H1 (cell line): ENCODE results near the gene FGGY. TPM values are rescaled to one million over a fixed set of nuclear protein-coding genes. Genes with fewer than 3 reads are reported as not detected.

Source experiments
- CTCF ChIA-PET: fragments of 300-600 bp; sonication (Branson Sonifier 250); formaldehyde crosslinking; loops from one replicate; lab custom pipeline; 2021; ENCODE audit not compliant: partially characterized antibody; lab: Charles Lee
- POLR2A ChIA-PET: fragments of 300-600 bp; sonication (Branson Sonifier 250); formaldehyde crosslinking; loops from one replicate; lab custom pipeline; 2021; ENCODE audit warnings: inconsistent platforms; ENCODE audit not compliant: partially characterized antibody; lab: Charles Lee
- DNase-seq, 2 experiments: peaks; one replicate each; pipeline versions ENCODE4 v3.0.0 to v3.0.0-alpha.2; 2010 to 2022; ENCODE audit warnings: low spot score in 2 of 2, low read depth in 1 of 2, mixed read lengths in 1 of 2
- FAIRE-seq: peaks from 2 replicates; lab custom pipeline; 2011; peaks lifted over from hg19 to GRCh38; lab: Jason Lieb, UNC
- H2AFZ ChIP-seq: 2 replicates; pipeline ENCODE4 v1.8.1; 2012; ENCODE audit warnings: low read length, inconsistent platforms
- H2AK5ac ChIP-seq: 2 replicates; pipeline ENCODE4 v1.6.1; 2013; ENCODE audit warnings: low read depth, low read length
- H2BK120ac ChIP-seq: replicated peaks from 2 replicates; pipeline ENCODE3; 2013; ENCODE audit warnings: low read depth, low read length, inconsistent platforms
- H2BK12ac ChIP-seq: 2 replicates; pipeline ENCODE4 v1.6.1; 2013; ENCODE audit warnings: low read depth, low read length
- H2BK15ac ChIP-seq: 2 replicates; pipeline ENCODE4 v1.6.1; 2013; ENCODE audit warnings: low read length
- H2BK20ac ChIP-seq: 2 replicates; pipeline ENCODE4 v1.6.1; 2013; ENCODE audit warnings: low read length
- H2BK5ac ChIP-seq: 2 replicates; pipeline ENCODE4 v1.6.1; 2013; ENCODE audit warnings: low read depth, low read length
- H3K14ac ChIP-seq: 2 replicates; pipeline ENCODE4 v1.6.1; 2013; ENCODE audit warnings: inconsistent platforms; ENCODE audit not compliant: insufficient read length
- H3K18ac ChIP-seq: 2 replicates; pipeline ENCODE4 v1.6.1; 2013; ENCODE audit warnings: low read length; ENCODE audit errors: extremely low read depth
- H3K23ac ChIP-seq: 2 replicates; pipeline ENCODE4 v1.6.1; 2013; ENCODE audit warnings: inconsistent platforms; ENCODE audit not compliant: insufficient read length
- H3K23me2 ChIP-seq: 2 replicates; pipeline ENCODE4 v1.6.1; 2013; ENCODE audit warnings: low read depth, low read length
- H3K27ac ChIP-seq: 2 replicates; pipeline ENCODE4 v1.6.1; 2011; ENCODE audit warnings: low read depth, low read length, inconsistent platforms
- H3K27me3 ChIP-seq, 4 experiments: replicated peaks in 1 of 4; 1 replicate in 1 of 4; 2 replicates in 3 of 4; pipeline versions ENCODE4 v1.6.1 to v1.8.1; 2011 to 2013; ENCODE audit warnings: low read length in 3 of 4, mild to moderate bottlenecking in 3 of 4, inconsistent platforms in 2 of 4, mixed read lengths in 2 of 4, moderate library complexity in 1 of 4; ENCODE audit not compliant: control insufficient read depth in 3 of 4, insufficient read depth in 3 of 4; ENCODE audit errors: extremely low read depth in 1 of 4
- H3K36me3 ChIP-seq, 4 experiments: 2 replicates each; pipeline versions ENCODE4 v1.6.1 to v1.8.1; 2011 to 2013; ENCODE audit warnings: mild to moderate bottlenecking in 4 of 4, low read length in 3 of 4, moderate library complexity in 2 of 4, control low read depth in 1 of 4, inconsistent platforms in 1 of 4; ENCODE audit not compliant: insufficient read depth in 4 of 4, control insufficient read depth in 2 of 4
- H3K4ac ChIP-seq: replicated peaks from 2 replicates; pipeline ENCODE3; 2013; ENCODE audit warnings: low read length, low read depth, mixed read lengths, inconsistent platforms; ENCODE audit not compliant: insufficient read length
- H3K4me1 ChIP-seq, 4 experiments: replicated peaks in 1 of 4; 1 replicate in 1 of 4; 2 replicates in 3 of 4; pipeline versions ENCODE4 v1.6.1 to v1.8.1; 2011 to 2013; ENCODE audit warnings: low read length in 3 of 4, inconsistent platforms in 2 of 4, mixed read lengths in 1 of 4; ENCODE audit not compliant: insufficient read depth in 4 of 4, control insufficient read depth in 3 of 4
- H3K4me2 ChIP-seq, 2 experiments: 2 replicates each; pipeline versions ENCODE4 v1.6.1 to v1.8.1; 2011 to 2013; ENCODE audit warnings: low read depth in 2 of 2, low read length in 2 of 2, control low read depth in 1 of 2, inconsistent platforms in 1 of 2, mild to moderate bottlenecking in 1 of 2; ENCODE audit not compliant: insufficient read depth in 1 of 2
- H3K4me3 ChIP-seq, 4 experiments: fragments of 200-600, 300-600 bp in 1 of 4; sonication (generic), shearing (Covaris generic), sonication (Bioruptor Twin) in 1 of 4; 2 replicates each; pipeline versions ENCODE4 v1.5.1 to v1.8.1; 2011 to 2016; ENCODE audit warnings: low read length in 4 of 4, low read depth in 3 of 4, control low read depth in 2 of 4, inconsistent platforms in 2 of 4, mild to moderate bottlenecking in 2 of 4, mixed read lengths in 1 of 4, moderate library complexity in 1 of 4; ENCODE audit not compliant: insufficient read depth in 2 of 4; ENCODE audit errors: extremely low read depth in 1 of 4
- H3K56ac ChIP-seq: replicated peaks from 2 replicates; pipeline ENCODE3; 2013; ENCODE audit warnings: low read depth, mild to moderate bottlenecking, mixed read lengths, low read length, inconsistent platforms; ENCODE audit not compliant: insufficient read length
- H3K79me1 ChIP-seq: 2 replicates; pipeline ENCODE4 v1.6.1; 2013; ENCODE audit warnings: low read depth, low read length, control low read depth
- H3K79me2 ChIP-seq, 2 experiments: 2 replicates each; pipeline versions ENCODE4 v1.6.1 to v1.8.1; 2012 to 2013; ENCODE audit warnings: low read length in 2 of 2, mild to moderate bottlenecking in 2 of 2, inconsistent platforms in 1 of 2; ENCODE audit not compliant: insufficient read depth in 2 of 2, control insufficient read depth in 1 of 2
- H3K9ac ChIP-seq, 4 experiments: replicated peaks in 1 of 4; 1 replicate in 1 of 4; 2 replicates in 3 of 4; pipeline versions ENCODE4 v1.6.1 to v1.8.1; 2011 to 2013; ENCODE audit warnings: low read depth in 3 of 4, low read length in 3 of 4, control low read depth in 2 of 4, mild to moderate bottlenecking in 2 of 4, moderate library complexity in 2 of 4, inconsistent platforms in 1 of 4; ENCODE audit errors: extremely low read depth in 1 of 4
- H3K9me3 ChIP-seq, 2 experiments: 2 replicates each; pipeline versions ENCODE4 v1.6.1 to v1.8.1; 2012 to 2013; ENCODE audit warnings: mild to moderate bottlenecking in 2 of 2, moderate library complexity in 2 of 2, control low read depth in 1 of 2, inconsistent platforms in 1 of 2, low read depth in 1 of 2, low read length in 1 of 2, mixed read lengths in 1 of 2; ENCODE audit not compliant: insufficient read depth in 2 of 2
- H4K20me1 ChIP-seq, 2 experiments: replicated peaks in 1 of 2; 2 replicates each; pipeline versions ENCODE3 to v1.8.1; 2011 to 2013; ENCODE audit warnings: inconsistent platforms in 2 of 2, low read length in 2 of 2, mild to moderate bottlenecking in 1 of 2; ENCODE audit not compliant: insufficient read depth in 2 of 2, control insufficient read depth in 1 of 2
- H4K5ac ChIP-seq: 2 replicates; pipeline ENCODE4 v1.6.1; 2013; ENCODE audit warnings: low read length, low read depth, mixed read lengths, inconsistent platforms; ENCODE audit not compliant: insufficient read length
- H4K8ac ChIP-seq: 2 replicates; pipeline ENCODE4 v1.8.0; 2013; ENCODE audit warnings: mild to moderate bottlenecking, moderate library complexity, low read length, inconsistent platforms; ENCODE audit not compliant: insufficient read depth; ENCODE audit errors: extremely low read depth
- H4K91ac ChIP-seq: replicated peaks from 2 replicates; pipeline ENCODE3; 2013; ENCODE audit warnings: low read length, mixed read lengths, inconsistent platforms; ENCODE audit not compliant: insufficient read length
- ATF3 ChIP-seq: IDR thresholded peaks from 2 replicates; pipeline ENCODE4 v1.6.1; 2011; ENCODE audit warnings: low read depth, mild to moderate bottlenecking, low read length; ENCODE audit not compliant: insufficient read depth
- E2F6 ChIP-seq: IDR thresholded peaks from 2 replicates; pipeline ENCODE4 v1.6.1; 2012; ENCODE audit warnings: inconsistent platforms
- EZH2 ChIP-seq: fragments of 200-600 bp; sonication (generic); IDR thresholded peaks from 2 replicates; pipeline ENCODE4 v1.7.1; 2012; ENCODE audit warnings: low read depth, mild to moderate bottlenecking, moderate library complexity, low read length, inconsistent platforms; ENCODE audit not compliant: severe bottlenecking
- JUN ChIP-seq: IDR thresholded peaks from 2 replicates; pipeline ENCODE4 v1.6.1; 2011; ENCODE audit warnings: low read depth, mild to moderate bottlenecking, improper control_type of control experiment, low read length
- SUZ12 ChIP-seq: fragments of 200-600 bp; sonication (generic); IDR thresholded peaks from 2 replicates; pipeline ENCODE4 v1.6.1; 2012; ENCODE audit warnings: mild to moderate bottlenecking, inconsistent platforms, low read length, moderate library complexity, mixed read lengths
- YY1 ChIP-seq: IDR thresholded peaks from 2 replicates; pipeline ENCODE4 v1.6.1; 2011; ENCODE audit warnings: low read depth, mild to moderate bottlenecking, low read length
- WGBS, 2 experiments: shearing (Covaris generic) in 1 of 2; methylation state at CpG; one replicate each; pipeline versions ENCODE4 v1.1.6 to v1.1.7; 2013 to 2015; ENCODE audit warnings: low lambda C conversion rate in 2 of 2, mixed read lengths in 2 of 2, inconsistent platforms in 1 of 2, low coverage in 1 of 2, missing lambda C conversion rate in 1 of 2; ENCODE audit not compliant: insufficient replicate concordance in 2 of 2, insufficient coverage in 1 of 2, insufficient read length in 1 of 2; ENCODE audit errors: extremely low coverage in 1 of 2, missing lambda C conversion rate in 1 of 2; 5-methylcytosine and 5-hydroxymethylcytosine counted together
- polyA plus RNA-seq, 7 experiments: library from polyadenylated mRNA; depleted of rRNA in 3 of 7; stranded (reverse) in 5 of 7; unstranded in 2 of 7; fragments of >200 nt in 5 of 7; fragments of 200-250 nt in 2 of 7; gene quantifications; 1 replicate in 5 of 7; 2 replicates in 1 of 7; 4 replicates in 1 of 7; pipeline versions ENCODE4 v1.2.1 to v1.2.3, GENCODE V29; 2011 to 2013; ENCODE audit warnings: missing spikeins in 2 of 7, mixed read lengths in 2 of 7
- total RNA-seq: library from RNA; stranded (reverse); fragmentation: NEBNext Ultra II Directional; extraction: Animal tissue kit (Norgen Biotek cat#: 25700); gene quantifications from 2 replicates; pipeline ENCODE4 v1.2.1, GENCODE V29; 2021

The FGGY gene
- total and polyA plus RNA-seq, 2 of the 8 experiments (the other 6 are each of a cell fraction or from before 2014, with no cell fraction given), result 10.3 to 12.5 TPM

GRCh38 chr1:59695252-59695651 lies 398.4 kb downstream of the FGGY start:
- Histone ChIP-seq H2BK15ac (no peak overlapping the region), H4K91ac (no peak overlapping the region), H3K14ac (no peak overlapping the region), H4K5ac (no peak overlapping the region), H3K23ac (no peak overlapping the region), H2AFZ (no peak overlapping the region), H3K79me2 (no peaks in the 10 kb centered on the region), H3K4me3 (no peak overlapping the region), H4K8ac (no peak overlapping the region), H3K9me3 (no peaks in the 10 kb centered on the region), H3K23me2 (no peaks in the 10 kb centered on the region; the same call in 1 of the 2 replicates), H3K36me3 (no peaks in the 10 kb centered on the region), H3K27me3 (no peaks in the 10 kb centered on the region; a peak in 1 of 7 replicates), H2BK12ac (no peak overlapping the region), H2AK5ac (no peak overlapping the region), H3K18ac (no peak overlapping the region), H3K79me1 (no peaks in the 10 kb centered on the region), H3K27ac (no peak overlapping the region), H2BK20ac (no peak overlapping the region), H3K9ac (no peak overlapping the region; a peak in 1 of 7 replicates), H3K4me2 (no peak overlapping the region), H2BK120ac (no peak overlapping the region), H2BK5ac (no peak overlapping the region), H4K20me1 (no peaks in the 10 kb centered on the region), H3K56ac (no peak overlapping the region), H3K4me1 (peaks cover 0 to 9% (median 2%) of the 10 kb centered on the region in 4 experiments; a peak in 5 of 7 replicates), H3K4ac (no peak overlapping the region)
- ChIA-PET POLR2A (no interaction called here), CTCF (no interaction called here)
- DNase-seq (no peak), FAIRE-seq (no peak)
- 82% methylated on average over 5 of the region's 5 CpGs; no CpG with 5 or more reads in 1 of the 2 experiments for WGBS, 2 experiments
- TF ChIP-seq JUN (no peak), YY1 (no peak), ATF3 (no peak), E2F6 (no peak), SUZ12 (no peak), EZH2 (no peak)
